ENCODE measurements around the gene COL3A1. TPM values are rescaled to one million over a fixed set of nuclear protein-coding genes. Genes with fewer than 3 reads are reported as not detected.

COL3A1 gene
- polyA plus RNA-seq, 3 donors: not detected

- no peaks in the 10 kb centered on the region for H3K4me1 Mint-ChIP-seq
- no peaks in the 10 kb centered on the region for H3K4me1 ChIP-seq (ENCODE audit: control insufficient read depth in 1 of 2, insufficient read depth in 2 of 2, low read length in 2 of 2)
- H3K9me3 ChIP-seq (replicated peaks in 1 of 2; ENCODE audit: control insufficient read depth in 1 of 2, insufficient read depth in 1 of 2, low read length in 2 of 2): no peaks in the 10 kb centered on the region
- H3K27me3 Mint-ChIP-seq (ENCODE audit: low read depth in 3 of 3): no peaks in the 10 kb centered on the region
- no peak overlapping the region for H3K4me2 ChIP-seq (replicated peaks; ENCODE audit: extremely low read depth, low read length, poor library complexity, severe bottlenecking)
- no peaks in the 10 kb centered on the region for H3K36me3 Mint-ChIP-seq
- no peaks in the 10 kb centered on the region for H3K79me2 ChIP-seq (ENCODE audit: insufficient read depth, low read length)
- no peak overlapping the region for H3K27ac ChIP-seq (ENCODE audit: low read depth in 1 of 2, low read length in 2 of 2)
- H3K27ac Mint-ChIP-seq: no peak overlapping the region
- H4K20me1 ChIP-seq (ENCODE audit: insufficient read depth, low read length): no peaks in the 10 kb centered on the region
- no peak overlapping the region for H3K9ac ChIP-seq (ENCODE audit: insufficient read depth, low read length, poor library complexity, severe bottlenecking)
- H3K4me3 Mint-ChIP-seq: no peak overlapping the region
- no peaks in the 10 kb centered on the region for H3K9me3 Mint-ChIP-seq
- no peak overlapping the region for H2AFZ ChIP-seq (ENCODE audit: insufficient read depth, low read depth, low read length, poor library complexity, severe bottlenecking)
- H3K27me3 ChIP-seq (ENCODE audit: control insufficient read depth in 2 of 2, insufficient read depth in 2 of 2, low read length in 2 of 2): no peaks in the 10 kb centered on the region
- TF ChIP-seq CTCF (IDR thresholded peaks at IDR 0.05): no peak
- WGBS (ENCODE audit: insufficient coverage): 98% methylated on average over 5 of the region's 9 CpGs
- intact Hi-C loops (cut with micrococcal nuclease): no loop called here
- H3K36me3 ChIP-seq (replicated peaks in 1 of 2; ENCODE audit: control insufficient read depth in 1 of 2, insufficient read depth in 2 of 2, low read length in 2 of 2): no peaks in the 10 kb centered on the region
- no peak for DNase-seq
- no peak overlapping the region for H3K4me3 ChIP-seq (replicated peaks in 1 of 3; ENCODE audit: low read depth in 2 of 3, low read length in 3 of 3)
Observed at GRCh38 chr2:189008555-189009262, 34.5 kb downstream of the COL3A1 start.

- H3K36me3 Mint-ChIP-seq: no peaks in the 10 kb centered on the region
- H3K27me3 ChIP-seq (ENCODE audit: control insufficient read depth in 2 of 2, insufficient read depth in 2 of 2, low read length in 2 of 2): no peaks in the 10 kb centered on the region
- H3K4me1 Mint-ChIP-seq: no peaks in the 10 kb centered on the region
- H3K27me3 Mint-ChIP-seq (ENCODE audit: low read depth in 3 of 3): no peaks in the 10 kb centered on the region
- no peak for DNase-seq
- H4K20me1 ChIP-seq (ENCODE audit: insufficient read depth, low read length): no peaks in the 10 kb centered on the region
- H3K4me2 ChIP-seq (replicated peaks; ENCODE audit: extremely low read depth, low read length, poor library complexity, severe bottlenecking): no peak overlapping the region
- no peaks in the 10 kb centered on the region for H3K36me3 ChIP-seq (replicated peaks in 1 of 2; ENCODE audit: control insufficient read depth in 1 of 2, insufficient read depth in 2 of 2, low read length in 2 of 2)
- no peak overlapping the region for H3K4me3 Mint-ChIP-seq
- no peak overlapping the region for H2AFZ ChIP-seq (ENCODE audit: insufficient read depth, low read depth, low read length, poor library complexity, severe bottlenecking)
- no peak for TF ChIP-seq CTCF (IDR thresholded peaks at IDR 0.05)
- H3K9me3 ChIP-seq (replicated peaks in 1 of 2; ENCODE audit: control insufficient read depth in 1 of 2, insufficient read depth in 1 of 2, low read length in 2 of 2): no peaks in the 10 kb centered on the region
- H3K79me2 ChIP-seq (ENCODE audit: insufficient read depth, low read length): no peaks in the 10 kb centered on the region
- no peak overlapping the region for H3K27ac ChIP-seq (ENCODE audit: low read depth in 1 of 2, low read length in 2 of 2)
- no peak overlapping the region for H3K9ac ChIP-seq (ENCODE audit: insufficient read depth, low read length, poor library complexity, severe bottlenecking)
- H3K4me1 ChIP-seq (ENCODE audit: control insufficient read depth in 1 of 2, insufficient read depth in 2 of 2, low read length in 2 of 2): no peaks in the 10 kb centered on the region
- H3K27ac Mint-ChIP-seq: no peak overlapping the region
- WGBS (ENCODE audit: insufficient coverage): no CpG with 5 or more reads among the region's 6 CpGs
- no peak overlapping the region for H3K4me3 ChIP-seq (replicated peaks in 1 of 3; ENCODE audit: low read depth in 2 of 3, low read length in 3 of 3)
- intact Hi-C loops (cut with micrococcal nuclease): no loop called here
- no peaks in the 10 kb centered on the region for H3K9me3 Mint-ChIP-seq
Observed at GRCh38 chr2:189010536-189010935, 36.4 kb downstream of the COL3A1 start.

Measured in CD14-positive monocyte (primary cell).